HL-60 (cell line): ENCODE results near the gene VIPR2.

Experiments
- DNase-seq, 2 experiments: peaks; one replicate each; pipeline ENCODE4 v3.0.0-alpha.2; 2010 to 2020; ENCODE audit warnings: low read depth in 1 of 2, low spot score in 1 of 2
- H3K27ac ChIP-seq: fragments of 250-450 bp; sonication (Bioruptor Pico); replicated peaks from 2 replicates; pipeline ENCODE4 v1.5.1; 2020; ENCODE audit warnings: mild to moderate bottlenecking, moderate library complexity
- H3K27me3 ChIP-seq: fragments of 250-450 bp; sonication (Bioruptor Pico); 2 replicates; pipeline ENCODE4 v1.5.1; 2021; ENCODE audit warnings: mild to moderate bottlenecking, moderate library complexity; ENCODE audit not compliant: insufficient read depth, poor library complexity, severe bottlenecking
- H3K4me3 ChIP-seq: replicated peaks from 2 replicates; pipeline ENCODE4 v1.5.1; 2011; ENCODE audit warnings: mild to moderate bottlenecking, control low read depth, low read length; ENCODE audit not compliant: insufficient read depth
- CTCF ChIP-seq: IDR thresholded peaks from one replicate; pipeline ENCODE4 v1.5.1; 2011; ENCODE audit warnings: low read length, control low read depth, inconsistent platforms; ENCODE audit not compliant: insufficient read depth
- GABPA ChIP-seq: IDR thresholded peaks from 2 replicates; pipeline ENCODE4 v1.6.1; 2012; ENCODE audit warnings: low read depth
- POLR2AphosphoS5 ChIP-seq: IDR thresholded peaks from 2 replicates; pipeline ENCODE4 v1.6.1; 2012; ENCODE audit warnings: low read depth
- REST ChIP-seq: IDR thresholded peaks from 2 replicates; pipeline ENCODE4 v1.6.1; 2012; ENCODE audit warnings: low read depth; ENCODE audit not compliant: insufficient replicate concordance
- SPI1 ChIP-seq: IDR thresholded peaks from 2 replicates; pipeline ENCODE4 v1.6.1; 2012; ENCODE audit warnings: low read depth, mild to moderate bottlenecking, borderline replicate concordance
- long read RNA-seq: library from polyadenylated mRNA; unstranded; transcript quantifications from one replicate; pipeline ENCODE4 v2.0.0, GENCODE V29; 2020

VIPR2 gene
- long read RNA-seq = 0 reads

- peaks cover 39% of the 10 kb centered on the region for H3K27me3 ChIP-seq
- DNase-seq = no peak
- no peak for TF ChIP-seq GABPA
- TF ChIP-seq POLR2AphosphoS5 = no peak
- no peak for TF ChIP-seq REST
- TF ChIP-seq SPI1 = no peak
- TF ChIP-seq CTCF = no peak
- no peak within 1 kb of the TSS for H3K27ac ChIP-seq
- no peak within 1 kb of the TSS for H3K4me3 ChIP-seq
Measured at GRCh38 chr7:159144758-159145489, at the start of gene VIPR2. Gene VIPR2, minus strand, starts transcription at chr7:159144867. Its CDS starts 96 bp downstream, at chr7:159144771.

- no peak overlapping the region for H3K4me3 ChIP-seq
- H3K27me3 ChIP-seq = no peaks in the 10 kb centered on the region
- TF ChIP-seq GABPA = no peak
- TF ChIP-seq CTCF = no peak
- no peak for TF ChIP-seq SPI1
- TF ChIP-seq REST = no peak
- no peak for TF ChIP-seq POLR2AphosphoS5
- DNase-seq = no peak
- no peak overlapping the region for H3K27ac ChIP-seq
Measured at GRCh38 chr7:159193543-159194090, 49.0 kb upstream of the VIPR2 start.

- no peak overlapping the region for H3K4me3 ChIP-seq
- DNase-seq = no peak
- no peaks in the 10 kb centered on the region for H3K27me3 ChIP-seq
- TF ChIP-seq CTCF (no peak), SPI1 (no peak), POLR2AphosphoS5 (no peak), GABPA (no peak), REST (no peak)
- H3K27ac ChIP-seq = no peak overlapping the region
Measured at GRCh38 chr7:159192725-159193453, 48.2 kb upstream of the VIPR2 start.
